Caco-2 (cell line): ENCODE data around the gene FAXC. TPM values are rescaled to one million over a fixed set of nuclear protein-coding genes. Genes with fewer than 3 reads are reported as not detected.

Experiments used
- BruUV-seq: library from RNA; stranded (reverse); fragments of 400-500 nt; replicated peaks from 2 replicates; lab custom pipeline; 2021; lab: Mats Ljungman, UMichigan
- CTCF ChIA-PET: fragments of 300-600 bp; sonication (Branson Sonifier 250); formaldehyde crosslinking; loops from one replicate; lab custom pipeline; 2022; ENCODE audit warnings: antibody characterized with exemption; lab: Charles Lee
- POLR2A ChIA-PET: fragments of 300-600 bp; sonication (Branson Sonifier 250); formaldehyde crosslinking; loops from one replicate; lab custom pipeline; 2022; ENCODE audit warnings: antibody characterized with exemption; lab: Charles Lee
- DNase-seq, 2 experiments: peaks; one replicate each; pipeline versions ENCODE4 v3.0.0 to v3.0.0-alpha.2; 2020 to 2022
- H3K27me3 ChIP-seq: replicated peaks from 2 replicates; pipeline ENCODE4 v1.6.0; 2011; ENCODE audit warnings: low read length; ENCODE audit not compliant: control insufficient read depth, insufficient read depth
- H3K36me3 ChIP-seq: 2 replicates; pipeline ENCODE4 v1.5.1; 2011; ENCODE audit warnings: low read length; ENCODE audit not compliant: control insufficient read depth, insufficient read depth
- H3K4me1 ChIP-seq: fragments of 250-450 bp; sonication (Bioruptor Pico); 2 replicates; pipeline ENCODE4 v1.5.1; 2020; ENCODE audit warnings: mild to moderate bottlenecking
- H3K4me3 ChIP-seq: 2 replicates; pipeline ENCODE4 v1.5.1; 2011; ENCODE audit warnings: low read depth, mild to moderate bottlenecking, control low read depth, low read length
- H3K9me3 ChIP-seq: fragments of 250-450 bp; sonication (Bioruptor Pico); 2 replicates; pipeline ENCODE4 v1.5.1; 2020; ENCODE audit warnings: mild to moderate bottlenecking, moderate library complexity
- H3K27ac Mint-ChIP-seq: one replicate; pipeline ENCODE4 v1.8.0; 2022; ENCODE audit warnings: mixed read lengths; ENCODE audit not compliant: unreplicated experiment
- H3K27me3 Mint-ChIP-seq: one replicate; pipeline ENCODE4 v1.8.0; 2022; ENCODE audit warnings: mixed read lengths; ENCODE audit not compliant: insufficient read depth, unreplicated experiment
- H3K36me3 Mint-ChIP-seq: one replicate; pipeline ENCODE4 v1.8.0; 2022; ENCODE audit warnings: mild to moderate bottlenecking, mixed read lengths; ENCODE audit not compliant: insufficient read depth, unreplicated experiment
- H3K4me1 Mint-ChIP-seq: one replicate; pipeline ENCODE4 v1.8.0; 2022; ENCODE audit warnings: low read depth, mixed read lengths; ENCODE audit not compliant: unreplicated experiment
- H3K4me3 Mint-ChIP-seq: one replicate; pipeline ENCODE4 v1.8.0; 2022; ENCODE audit warnings: mild to moderate bottlenecking, moderate library complexity, mixed read lengths; ENCODE audit not compliant: unreplicated experiment
- H3K9me3 Mint-ChIP-seq: one replicate; pipeline ENCODE4 v1.8.0; 2022; ENCODE audit warnings: mixed read lengths; ENCODE audit not compliant: unreplicated experiment
- intact Hi-C: fragments of 100-400 bp; cut with micrococcal nuclease; formaldehyde crosslinking; loops from one replicate; pipeline ENCODE4 v1.10.0; 2022; ENCODE audit not compliant: unreplicated experiment
- total RNA-seq: library from RNA; stranded (reverse); gene quantifications from 2 replicates; pipeline ENCODE4 v1.2.3, GENCODE V29; 2022
- TF ChIP-seq, protein P1 (sequence below), 2 experiments: fragments of 200-600 bp in 1 of 2; IDR thresholded peaks; 1 replicate in 1 of 2; 2 replicates in 1 of 2; pipeline versions ENCODE4 v1.5.1 to v1.8.0; 2011 to 2022; ENCODE audit warnings: antibody characterized with exemption in 1 of 2, control low read depth in 1 of 2, inconsistent platforms in 1 of 2, low read depth in 1 of 2, low read length in 1 of 2, mild to moderate bottlenecking in 1 of 2, moderate library complexity in 1 of 2; ENCODE audit not compliant: insufficient read depth in 1 of 2, severe bottlenecking in 1 of 2, unreplicated experiment in 1 of 2

FAXC gene
- total RNA-seq, 1 experiment from 2014 or later, result 0.16 TPM

DNA sequence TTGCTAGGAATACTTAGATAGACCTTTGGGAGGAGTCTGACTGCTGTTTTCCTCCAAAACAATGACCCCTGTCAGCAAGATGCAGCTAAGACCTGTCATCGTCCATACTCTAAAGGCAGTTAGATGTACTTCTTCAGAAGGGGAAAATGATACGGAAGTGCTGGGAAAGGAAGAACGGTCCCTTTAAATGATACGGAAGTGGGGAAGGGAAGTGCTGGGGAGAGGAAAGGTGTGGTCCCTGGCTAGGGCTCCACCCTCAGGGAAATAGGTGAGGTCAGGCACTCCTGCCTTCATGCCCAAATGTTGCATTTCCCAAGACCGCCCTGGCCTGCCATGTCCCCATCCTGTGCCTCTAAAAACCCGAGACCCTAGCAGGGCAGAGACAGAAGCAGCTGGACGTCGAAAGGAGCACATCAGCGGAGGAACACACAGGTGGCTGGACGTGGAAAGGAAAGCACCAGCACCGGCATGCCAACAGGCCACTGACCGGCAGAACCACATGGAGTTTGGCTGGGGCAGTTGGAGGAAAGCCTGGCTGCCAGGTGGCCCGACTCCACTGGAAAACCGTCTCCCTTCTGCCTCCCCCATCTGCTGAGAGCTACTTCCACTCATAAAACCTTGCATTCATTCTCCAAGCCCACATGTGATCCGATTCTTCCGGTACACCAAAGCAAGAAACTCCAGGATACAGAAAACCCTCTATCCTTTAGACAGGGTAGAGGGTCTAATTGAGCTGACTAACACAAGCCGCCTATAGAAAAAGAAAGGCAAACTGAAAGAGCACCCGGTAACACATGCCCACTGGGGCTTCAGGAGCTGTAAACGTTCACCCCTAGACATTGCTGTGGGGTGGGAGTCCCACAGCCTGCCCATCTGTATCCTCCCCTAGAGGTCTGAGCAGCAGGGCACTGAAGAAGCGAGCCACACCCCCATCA is 94.6 kb downstream of the FAXC start:
- Mint-ChIP-seq H3K4me1 (no peaks in the 10 kb centered on the region), H3K27ac (no peak overlapping the region), H3K4me3 (no peak overlapping the region), H3K9me3 (no peaks in the 10 kb centered on the region), H3K27me3 (peaks cover 5% of the 10 kb centered on the region), H3K36me3 (no peaks in the 10 kb centered on the region)
- no peak for DNase-seq
- TF ChIP-seq, protein P1, sequence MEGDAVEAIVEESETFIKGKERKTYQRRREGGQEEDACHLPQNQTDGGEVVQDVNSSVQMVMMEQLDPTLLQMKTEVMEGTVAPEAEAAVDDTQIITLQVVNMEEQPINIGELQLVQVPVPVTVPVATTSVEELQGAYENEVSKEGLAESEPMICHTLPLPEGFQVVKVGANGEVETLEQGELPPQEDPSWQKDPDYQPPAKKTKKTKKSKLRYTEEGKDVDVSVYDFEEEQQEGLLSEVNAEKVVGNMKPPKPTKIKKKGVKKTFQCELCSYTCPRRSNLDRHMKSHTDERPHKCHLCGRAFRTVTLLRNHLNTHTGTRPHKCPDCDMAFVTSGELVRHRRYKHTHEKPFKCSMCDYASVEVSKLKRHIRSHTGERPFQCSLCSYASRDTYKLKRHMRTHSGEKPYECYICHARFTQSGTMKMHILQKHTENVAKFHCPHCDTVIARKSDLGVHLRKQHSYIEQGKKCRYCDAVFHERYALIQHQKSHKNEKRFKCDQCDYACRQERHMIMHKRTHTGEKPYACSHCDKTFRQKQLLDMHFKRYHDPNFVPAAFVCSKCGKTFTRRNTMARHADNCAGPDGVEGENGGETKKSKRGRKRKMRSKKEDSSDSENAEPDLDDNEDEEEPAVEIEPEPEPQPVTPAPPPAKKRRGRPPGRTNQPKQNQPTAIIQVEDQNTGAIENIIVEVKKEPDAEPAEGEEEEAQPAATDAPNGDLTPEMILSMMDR (IDR thresholded peaks at IDR 0.05; ENCODE audit: insufficient read depth in 1 of 2, low read depth in 1 of 2, low read length in 1 of 2, severe bottlenecking in 1 of 2, unreplicated experiment in 1 of 2), result no peak
- ChIA-PET CTCF (no interaction called here), POLR2A (no interaction called here)
- Histone ChIP-seq H3K9me3 (no peaks in the 10 kb centered on the region), H3K27me3 (no peaks in the 10 kb centered on the region), H3K4me1 (no peaks in the 10 kb centered on the region), H3K4me3 (no peak overlapping the region), H3K36me3 (no peaks in the 10 kb centered on the region)
- BruUV-seq, result no TSS peak
- intact Hi-C loops, result no loop called here

DNA sequence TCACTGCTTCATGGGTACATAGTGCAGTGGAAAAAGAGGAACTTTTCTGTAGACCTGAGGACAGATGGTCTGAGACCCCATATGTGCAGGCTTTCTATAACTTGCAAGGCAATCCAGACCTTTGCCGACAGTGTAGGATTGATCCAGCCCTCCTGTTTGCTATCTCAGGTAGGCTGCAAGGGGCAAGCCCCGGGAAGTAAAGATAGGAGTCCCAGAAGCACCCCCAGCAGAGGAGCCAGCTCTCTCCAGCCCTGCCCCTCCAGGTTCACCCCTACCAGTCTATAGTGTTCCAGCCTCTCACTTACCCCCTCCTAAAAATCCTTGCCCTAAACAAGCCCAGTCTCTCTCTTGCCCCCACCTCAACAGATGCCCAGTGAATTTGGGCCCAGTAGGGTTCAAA is 96.2 kb downstream of the FAXC start:
- no peaks in the 10 kb centered on the region for H3K36me3 ChIP-seq
- TF ChIP-seq, protein P1 (IDR thresholded peaks at IDR 0.05; ENCODE audit: insufficient read depth in 1 of 2, low read depth in 1 of 2, low read length in 1 of 2, severe bottlenecking in 1 of 2, unreplicated experiment in 1 of 2), result no peak
- intact Hi-C loops, result no loop called here
- no peaks in the 10 kb centered on the region for H3K4me1 ChIP-seq
- ChIA-PET CTCF (no interaction called here), POLR2A (no interaction called here)
- peaks cover 2% of the 10 kb centered on the region for H3K27me3 Mint-ChIP-seq
- no peaks in the 10 kb centered on the region for H3K27me3 ChIP-seq
- H3K4me3 Mint-ChIP-seq, result no peak overlapping the region
- no peak for DNase-seq
- H3K27ac Mint-ChIP-seq, result no peak overlapping the region
- H3K4me3 ChIP-seq, result no peak overlapping the region
- H3K9me3 Mint-ChIP-seq, result no peaks in the 10 kb centered on the region
- H3K9me3 ChIP-seq, result no peaks in the 10 kb centered on the region
- no peaks in the 10 kb centered on the region for H3K4me1 Mint-ChIP-seq
- no peaks in the 10 kb centered on the region for H3K36me3 Mint-ChIP-seq
- BruUV-seq, result no TSS peak

DNA sequence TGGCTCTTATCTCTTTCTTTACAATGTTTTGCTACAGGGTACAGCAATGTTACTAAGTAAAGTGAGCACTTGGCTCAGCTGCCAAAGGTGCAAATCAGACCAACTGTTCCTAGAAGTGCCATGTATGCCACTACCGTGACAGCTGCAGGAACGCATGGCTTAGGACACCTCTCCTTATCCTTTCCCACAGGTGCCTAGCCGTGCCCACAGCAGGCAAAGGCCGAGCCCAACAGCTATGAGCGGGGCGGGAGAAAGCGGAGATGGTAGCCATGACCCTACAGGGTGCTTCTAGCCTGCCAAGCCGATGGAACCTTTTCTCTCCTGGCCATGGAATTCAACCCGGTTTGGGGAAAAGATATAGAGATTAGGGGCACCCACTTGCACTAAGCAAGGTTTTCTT is 97.1 kb downstream of the FAXC start:
- intact Hi-C loops, result no loop called here
- TF ChIP-seq, protein P1 (IDR thresholded peaks at IDR 0.05; ENCODE audit: insufficient read depth in 1 of 2, low read depth in 1 of 2, low read length in 1 of 2, severe bottlenecking in 1 of 2, unreplicated experiment in 1 of 2), result no peak
- no peaks in the 10 kb centered on the region for H3K9me3 Mint-ChIP-seq
- no peak overlapping the region for H3K27ac Mint-ChIP-seq
- no peaks in the 10 kb centered on the region for H3K36me3 ChIP-seq
- no peak overlapping the region for H3K4me3 ChIP-seq
- no TSS peak for BruUV-seq
- H3K4me1 ChIP-seq, result no peaks in the 10 kb centered on the region
- peaks cover 3% of the 10 kb centered on the region for H3K27me3 Mint-ChIP-seq
- POLR2A ChIA-PET, result no interaction called here
- H3K9me3 ChIP-seq, result no peaks in the 10 kb centered on the region
- no peaks in the 10 kb centered on the region for H3K36me3 Mint-ChIP-seq
- CTCF ChIA-PET, result no interaction called here
- no peaks in the 10 kb centered on the region for H3K4me1 Mint-ChIP-seq
- DNase-seq, result no peak
- no peak overlapping the region for H3K4me3 Mint-ChIP-seq
- no peaks in the 10 kb centered on the region for H3K27me3 ChIP-seq
